ENCODE data around the gene RNU6-1. TPM values are rescaled to one million over a fixed set of nuclear protein-coding genes. Genes with fewer than 3 reads are reported as not detected.

The RNU6-1 gene
- total RNA-seq, 4 donors from 2014 or later, result not detected

GRCh38 chr15:67803996-67804843 lies 35.6 kb downstream of the RNU6-1 start:
- Histone ChIP-seq H3K4me3 (no peak overlapping the region), H3K36me3 (peaks cover 25% of the 10 kb centered on the region), H3K27ac (no peak overlapping the region), H3K9me3 (no peaks in the 10 kb centered on the region), H3K4me1 (no peaks in the 10 kb centered on the region), H3K27me3 (no peaks in the 10 kb centered on the region)
- no peak for DNase-seq (ENCODE audit: low spot score in 2 of 2)
- no peak for TF ChIP-seq EP300 (IDR thresholded peaks at IDR 0.05)
- 82% methylated on average over 20 of the region's 27 CpGs for WGBS

DNA sequence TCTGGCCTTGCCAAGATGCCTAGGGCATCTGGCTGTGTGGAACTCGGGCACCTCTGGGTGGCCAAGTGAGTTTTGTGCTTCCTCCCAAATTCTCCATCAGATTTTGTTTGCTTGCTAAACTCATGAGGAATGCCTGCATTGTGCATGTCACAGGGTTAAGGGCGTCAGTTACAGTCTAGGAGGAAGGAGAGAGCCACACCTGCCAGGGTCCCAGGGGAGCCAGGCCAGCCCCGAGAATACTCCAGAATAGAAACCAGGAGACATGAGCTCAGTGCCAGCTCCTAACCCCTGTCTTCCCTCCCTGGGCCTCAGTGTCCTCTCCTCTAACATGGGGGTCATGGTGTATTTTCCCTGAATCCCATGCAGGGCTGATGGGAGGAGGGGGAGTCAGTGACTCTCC lies 36.5 kb downstream of the RNU6-1 start:
- no peaks in the 10 kb centered on the region for H3K27me3 ChIP-seq
- H3K36me3 ChIP-seq, result peaks cover 24% of the 10 kb centered on the region
- H3K27ac ChIP-seq, result no peak overlapping the region
- WGBS, result 70% methylated on average over 3 of the region's 3 CpGs
- H3K9me3 ChIP-seq, result no peaks in the 10 kb centered on the region
- no peak overlapping the region for H3K4me3 ChIP-seq
- TF ChIP-seq, protein P1, sequence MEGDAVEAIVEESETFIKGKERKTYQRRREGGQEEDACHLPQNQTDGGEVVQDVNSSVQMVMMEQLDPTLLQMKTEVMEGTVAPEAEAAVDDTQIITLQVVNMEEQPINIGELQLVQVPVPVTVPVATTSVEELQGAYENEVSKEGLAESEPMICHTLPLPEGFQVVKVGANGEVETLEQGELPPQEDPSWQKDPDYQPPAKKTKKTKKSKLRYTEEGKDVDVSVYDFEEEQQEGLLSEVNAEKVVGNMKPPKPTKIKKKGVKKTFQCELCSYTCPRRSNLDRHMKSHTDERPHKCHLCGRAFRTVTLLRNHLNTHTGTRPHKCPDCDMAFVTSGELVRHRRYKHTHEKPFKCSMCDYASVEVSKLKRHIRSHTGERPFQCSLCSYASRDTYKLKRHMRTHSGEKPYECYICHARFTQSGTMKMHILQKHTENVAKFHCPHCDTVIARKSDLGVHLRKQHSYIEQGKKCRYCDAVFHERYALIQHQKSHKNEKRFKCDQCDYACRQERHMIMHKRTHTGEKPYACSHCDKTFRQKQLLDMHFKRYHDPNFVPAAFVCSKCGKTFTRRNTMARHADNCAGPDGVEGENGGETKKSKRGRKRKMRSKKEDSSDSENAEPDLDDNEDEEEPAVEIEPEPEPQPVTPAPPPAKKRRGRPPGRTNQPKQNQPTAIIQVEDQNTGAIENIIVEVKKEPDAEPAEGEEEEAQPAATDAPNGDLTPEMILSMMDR (IDR thresholded peaks at IDR 0.05), result no peak
- TF ChIP-seq POLR2AphosphoS5 (IDR thresholded peaks at IDR 0.05), result no peak
- TF ChIP-seq EP300 (IDR thresholded peaks at IDR 0.05), result no peak
- TF ChIP-seq POLR2A (IDR thresholded peaks at IDR 0.05), result no peak
- H3K4me1 ChIP-seq, result no peaks in the 10 kb centered on the region
- no peak for DNase-seq (ENCODE audit: low spot score in 2 of 2)

DNA sequence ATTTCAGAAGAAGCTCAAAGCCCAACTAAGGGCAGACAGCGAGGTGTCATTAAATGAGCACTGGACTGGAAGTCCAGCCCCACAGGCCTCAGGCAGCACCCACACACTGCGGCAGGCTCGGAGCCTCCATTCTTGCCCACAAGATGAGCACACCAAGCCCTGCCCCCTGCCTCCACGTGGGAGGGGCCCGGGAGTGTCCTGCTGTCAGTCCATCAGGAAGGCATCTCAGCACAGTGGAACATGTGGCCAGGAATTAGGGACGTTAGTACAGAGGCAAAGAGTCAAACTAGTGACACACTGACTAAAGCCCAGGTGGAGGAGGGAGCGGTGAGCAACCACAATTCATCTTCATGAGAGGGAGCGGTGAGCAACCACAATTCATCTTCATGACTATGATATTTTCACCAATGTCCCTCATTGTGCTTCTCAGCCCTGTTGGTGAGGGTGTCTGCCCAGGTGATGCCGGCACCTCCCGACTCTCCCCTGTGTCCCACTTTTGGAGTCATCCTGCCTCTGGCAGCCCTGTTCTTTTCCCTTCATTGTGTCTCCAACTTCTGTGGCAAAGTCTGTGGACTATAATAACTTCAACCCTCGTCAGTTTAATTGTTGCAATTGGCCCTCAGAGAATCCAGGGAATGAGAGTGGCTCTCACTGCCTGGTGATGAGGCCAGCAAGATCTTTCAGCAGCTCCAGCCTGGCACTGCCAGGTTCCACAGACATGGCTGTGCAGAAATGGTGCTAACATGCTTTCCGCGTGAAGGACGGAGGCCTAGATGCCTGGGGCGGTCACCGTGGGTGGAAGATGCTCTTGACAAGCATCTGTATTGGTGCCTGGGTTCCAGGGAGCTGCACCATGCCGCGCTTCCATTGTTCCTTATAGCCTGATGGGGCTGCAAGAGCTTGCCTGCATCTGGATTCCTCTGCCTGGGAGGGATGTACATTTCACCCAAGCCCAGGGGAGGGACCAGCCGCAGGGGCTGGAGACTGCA lies 37.6 kb downstream of the RNU6-1 start:
- Histone ChIP-seq H3K27ac (no peak overlapping the region), H3K27me3 (no peaks in the 10 kb centered on the region), H3K36me3 (peaks cover 22% of the 10 kb centered on the region), H3K9me3 (no peaks in the 10 kb centered on the region), H3K4me1 (no peaks in the 10 kb centered on the region), H3K4me3 (no peak overlapping the region)
- TF ChIP-seq POLR2AphosphoS5 (IDR thresholded peaks at IDR 0.05) (no peak), EP300 (IDR thresholded peaks at IDR 0.05) (no peak), POLR2A (IDR thresholded peaks at IDR 0.05) (no peak)
- TF ChIP-seq, protein P1 (IDR thresholded peaks at IDR 0.05), result no peak
- 86% methylated on average over 16 of the region's 19 CpGs for WGBS
- DNase-seq (ENCODE audit: low spot score in 2 of 2), result no peak

DNA sequence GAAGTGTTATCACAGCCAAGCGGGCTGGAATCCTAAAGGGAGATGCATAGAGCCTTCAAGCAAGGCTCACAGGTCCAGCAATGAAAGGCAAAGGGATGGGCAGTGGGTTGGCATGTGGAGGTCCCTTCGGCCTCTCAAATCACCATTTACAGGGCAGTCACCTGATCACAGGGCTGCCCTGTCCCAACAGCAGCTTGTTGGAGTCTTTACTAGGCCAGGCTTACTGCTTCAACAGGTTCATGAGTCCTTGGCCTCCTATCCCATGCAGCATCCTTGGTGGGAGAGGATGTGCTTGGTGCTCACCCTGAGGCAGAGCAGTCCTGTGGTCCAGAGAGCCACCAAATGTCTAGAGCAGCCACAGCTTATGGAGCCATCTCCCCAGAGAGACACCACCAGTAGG lies 38.7 kb downstream of the RNU6-1 start:
- Histone ChIP-seq H3K36me3 (peaks cover 11% of the 10 kb centered on the region), H3K4me1 (no peaks in the 10 kb centered on the region), H3K4me3 (no peak overlapping the region), H3K27ac (no peak overlapping the region), H3K9me3 (no peaks in the 10 kb centered on the region), H3K27me3 (no peaks in the 10 kb centered on the region)
- 97% methylated on average over 2 of the region's 2 CpGs for WGBS
- TF ChIP-seq POLR2AphosphoS5 (IDR thresholded peaks at IDR 0.05), result no peak
- no peak for TF ChIP-seq POLR2A (IDR thresholded peaks at IDR 0.05)
- no peak for TF ChIP-seq EP300 (IDR thresholded peaks at IDR 0.05)
- TF ChIP-seq, protein P1 (IDR thresholded peaks at IDR 0.05), result no peak
- DNase-seq (ENCODE audit: low spot score in 2 of 2), result no peak

GRCh38 chr15:67799801-67800205 lies 40.0 kb downstream of the RNU6-1 start:
- H3K27ac ChIP-seq, result no peak overlapping the region
- H3K4me3 ChIP-seq, result no peak overlapping the region
- DNase-seq (ENCODE audit: low spot score in 2 of 2), result no peak
- no peak for TF ChIP-seq POLR2A (IDR thresholded peaks at IDR 0.05)
- TF ChIP-seq EP300 (IDR thresholded peaks at IDR 0.05), result no peak
- TF ChIP-seq, protein P1 (IDR thresholded peaks at IDR 0.05), result no peak
- no peak for TF ChIP-seq POLR2AphosphoS5 (IDR thresholded peaks at IDR 0.05)
- WGBS, result 83% methylated on average over 6 of the region's 6 CpGs
- H3K9me3 ChIP-seq, result peaks cover 5% of the 10 kb centered on the region
- H3K4me1 ChIP-seq, result no peaks in the 10 kb centered on the region
- H3K27me3 ChIP-seq, result no peaks in the 10 kb centered on the region
- H3K36me3 ChIP-seq, result peaks cover 7% of the 10 kb centered on the region

Data from suprapubic skin (tissue), 4 donors.